Measurements from ENCODE around the gene KCTD2.

The KCTD2 gene

DNA sequence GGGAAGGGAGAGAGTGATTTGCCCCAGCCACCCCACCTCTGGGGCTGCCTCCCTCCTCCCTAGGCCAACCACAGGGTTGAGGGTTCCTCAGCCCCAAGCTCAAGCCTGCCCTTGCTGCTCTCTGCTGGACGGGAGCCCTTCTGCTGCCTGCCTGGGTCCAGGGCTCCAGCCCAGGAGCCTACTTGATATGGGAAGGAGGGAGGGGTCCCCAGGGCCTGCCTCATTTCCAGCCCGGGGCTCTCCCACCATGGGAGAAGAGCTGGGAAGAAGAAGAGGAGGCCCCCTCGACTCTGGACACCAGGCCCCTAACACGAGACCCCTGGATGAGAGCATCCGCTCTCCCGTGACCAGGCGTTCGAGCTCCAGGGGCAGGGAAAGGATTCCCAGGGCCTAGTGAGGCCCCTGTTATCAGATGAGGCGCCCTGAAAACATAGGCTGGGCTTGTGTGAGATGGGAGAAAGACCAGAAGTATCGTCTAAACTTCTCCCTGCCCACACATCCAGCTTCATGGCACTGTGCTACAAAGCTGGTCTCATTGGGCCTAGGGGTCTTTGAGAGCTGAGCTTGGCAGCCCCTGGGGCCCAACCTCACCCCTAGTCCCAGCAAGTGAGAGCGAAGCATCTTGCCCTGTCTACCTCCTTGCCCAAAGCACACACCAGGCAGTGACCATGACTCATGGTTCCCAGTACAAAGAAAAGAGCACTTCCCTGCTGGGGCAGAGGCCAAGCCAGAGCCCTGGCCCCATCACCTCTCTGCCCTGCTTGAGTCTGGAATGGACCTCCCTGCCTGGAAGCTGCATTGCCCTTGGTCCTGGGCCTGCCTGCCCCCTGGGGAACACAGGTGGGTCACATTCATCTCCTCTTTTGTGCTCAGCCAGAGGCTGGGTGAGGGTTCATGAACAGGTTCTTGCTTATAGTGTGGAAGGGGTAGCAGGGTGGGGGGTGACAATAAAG lies 41.7 kb downstream of the KCTD2 start:
- Histone ChIP-seq H3K4me1 (ENCODE audit: control insufficient read depth, low read depth, low read length) (peaks cover 25% of the 10 kb centered on the region), H2AK5ac (ENCODE audit: low read length) (peak overlapping the region; percentile 96), H3K4ac (ENCODE audit: low read depth, low read length) (peak overlapping the region; percentile 65), H2BK15ac (replicated peaks; ENCODE audit: low read depth) (no peak overlapping the region), H3K23ac (ENCODE audit: low read length) (peak overlapping the region; percentile 54), H2BK5ac (ENCODE audit: low read length) (peak overlapping the region; percentile 37), H3K36me3 (ENCODE audit: control insufficient read depth, insufficient read depth, low read length) (no peaks in the 10 kb centered on the region), H3K27me3 (ENCODE audit: insufficient read depth, low read length, poor library complexity) (no peaks in the 10 kb centered on the region), H3K79me1 (ENCODE audit: low read length) (peaks cover 24% of the 10 kb centered on the region), H4K5ac (ENCODE audit: low read length) (peak overlapping the region; percentile 50), H3K79me2 (ENCODE audit: control insufficient read depth, insufficient read depth, low read length) (peaks cover 24% of the 10 kb centered on the region), H3K27ac (ENCODE audit: low read depth, low read length) (peak overlapping the region; percentile 98), H3K56ac (ENCODE audit: low read length) (peak overlapping the region; percentile 88), H3K18ac (ENCODE audit: low read length) (peak overlapping the region; percentile 99), H3K4me3 (ENCODE audit: low read length) (peak overlapping the region; percentile 66), H4K8ac (ENCODE audit: low read depth, low read length) (no peak overlapping the region), H3K4me2 (ENCODE audit: low read length) (peak overlapping the region; percentile 38), H2BK120ac (ENCODE audit: low read depth, low read length) (peak overlapping the region; percentile 1), H3K9ac (ENCODE audit: low read length) (peak overlapping the region; percentile 81)
- peak; percentile 83 for DNase-seq
- no CpG with 5 or more reads among the region's 11 CpGs for WGBS (ENCODE audit: extremely low coverage, insufficient coverage, low lambda C conversion rate)

DNA sequence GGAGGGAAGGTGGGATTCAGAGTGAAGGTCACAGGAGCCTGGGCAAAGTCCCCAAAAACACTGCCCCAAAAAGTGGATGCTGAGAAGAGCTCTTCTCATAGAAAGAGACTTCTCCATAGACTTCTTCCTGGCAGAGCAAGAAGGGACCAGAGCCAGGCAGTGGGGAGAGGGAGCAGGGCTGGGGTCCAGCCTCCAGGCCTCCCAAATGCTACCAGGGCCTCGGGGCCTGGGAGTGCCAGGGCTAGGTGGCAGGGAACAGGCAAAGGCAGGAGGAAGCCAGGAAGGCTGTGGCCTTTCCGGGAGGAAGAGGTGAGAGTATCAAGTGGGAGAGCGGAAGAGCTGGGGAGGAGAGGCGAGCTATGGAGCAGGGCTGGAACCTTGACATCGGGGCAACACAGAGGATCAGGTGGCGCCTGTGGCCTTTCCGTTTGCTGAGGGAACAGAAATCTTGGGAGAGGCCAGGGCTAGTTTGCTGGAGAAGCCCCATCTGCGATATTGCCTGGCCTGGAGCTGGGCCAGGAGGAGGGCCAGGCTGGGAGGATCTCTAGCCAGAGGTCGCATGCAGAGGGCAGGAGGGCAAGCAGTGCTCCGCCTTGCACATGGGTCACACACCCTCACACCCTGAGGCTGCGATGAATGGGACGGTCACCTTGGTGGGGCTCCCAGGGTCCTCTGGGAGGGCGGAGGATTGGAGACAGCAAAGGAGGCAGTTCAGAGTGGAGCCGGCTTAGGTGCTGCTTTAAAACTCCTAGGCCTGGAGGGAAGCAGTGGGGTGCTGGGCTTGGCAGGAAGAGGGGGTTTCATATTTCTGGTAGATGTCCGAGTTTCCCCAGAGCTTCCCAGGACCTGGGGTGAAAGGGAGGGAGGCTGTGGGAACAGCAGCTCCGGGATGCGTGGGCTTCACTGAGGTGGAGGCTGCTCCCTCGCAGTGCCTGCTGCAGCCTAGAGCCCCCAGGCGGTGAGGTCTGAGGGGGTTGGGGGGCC lies 44.1 kb downstream of the KCTD2 start:
- no CpG with 5 or more reads among the region's 19 CpGs for WGBS (ENCODE audit: extremely low coverage, insufficient coverage, low lambda C conversion rate)
- no peak overlapping the region for H2BK15ac ChIP-seq (replicated peaks; ENCODE audit: low read depth)
- peak overlapping the region; percentile 65 for H3K9ac ChIP-seq (ENCODE audit: low read length)
- H3K4me3 ChIP-seq (ENCODE audit: low read length): no peak overlapping the region
- no peak for DNase-seq
- H3K4me1 ChIP-seq (ENCODE audit: control insufficient read depth, low read depth, low read length): peaks cover 20% of the 10 kb centered on the region
- no peak overlapping the region for H4K8ac ChIP-seq (ENCODE audit: low read depth, low read length)
- H3K36me3 ChIP-seq (ENCODE audit: control insufficient read depth, insufficient read depth, low read length): no peaks in the 10 kb centered on the region
- peaks cover 24% of the 10 kb centered on the region for H3K79me2 ChIP-seq (ENCODE audit: control insufficient read depth, insufficient read depth, low read length)
- H2BK5ac ChIP-seq (ENCODE audit: low read length): no peak overlapping the region
- no peaks in the 10 kb centered on the region for H3K27me3 ChIP-seq (ENCODE audit: insufficient read depth, low read length, poor library complexity)
- H3K4me2 ChIP-seq (ENCODE audit: low read length): peak overlapping the region; percentile 16
- no peak overlapping the region for H2BK120ac ChIP-seq (ENCODE audit: low read depth, low read length)
- no peak overlapping the region for H2AK5ac ChIP-seq (ENCODE audit: low read length)
- H3K23ac ChIP-seq (ENCODE audit: low read length): peak overlapping the region; percentile 73
- H3K4ac ChIP-seq (ENCODE audit: low read depth, low read length): no peak overlapping the region
- H3K18ac ChIP-seq (ENCODE audit: low read length): peak overlapping the region; percentile 51
- peaks cover 24% of the 10 kb centered on the region for H3K79me1 ChIP-seq (ENCODE audit: low read length)
- peak overlapping the region; percentile 72 for H3K56ac ChIP-seq (ENCODE audit: low read length)
- H3K27ac ChIP-seq (ENCODE audit: low read depth, low read length): no peak overlapping the region
- no peak overlapping the region for H4K5ac ChIP-seq (ENCODE audit: low read length)

DNA sequence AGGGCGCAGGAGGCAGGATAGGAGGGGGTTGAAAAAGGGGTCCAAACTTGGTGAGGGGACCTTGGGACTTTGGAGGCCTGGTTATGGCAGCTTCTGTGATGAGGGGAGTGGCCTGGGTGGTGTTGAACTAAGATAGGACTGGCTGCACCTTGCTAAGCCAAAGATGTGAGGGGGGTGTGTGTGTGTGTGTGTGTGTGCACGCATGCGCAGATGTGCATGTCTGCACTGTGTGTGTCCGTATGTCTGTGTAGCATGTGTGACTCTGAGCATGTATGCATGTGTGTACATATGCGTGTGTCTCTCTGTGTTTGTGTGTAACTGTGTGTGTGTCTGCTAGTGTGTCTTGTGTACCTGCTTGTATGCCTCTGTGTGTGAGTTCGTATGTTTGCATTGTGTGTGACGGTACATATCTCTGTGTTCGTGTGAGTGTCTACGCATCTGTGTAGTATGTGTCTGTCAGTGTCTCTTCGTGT lies 44.9 kb downstream of the KCTD2 start:
- Histone ChIP-seq H3K4me3 (ENCODE audit: low read length) (no peak overlapping the region), H2BK120ac (ENCODE audit: low read depth, low read length) (no peak overlapping the region), H3K27ac (ENCODE audit: low read depth, low read length) (no peak overlapping the region), H3K36me3 (ENCODE audit: control insufficient read depth, insufficient read depth, low read length) (no peaks in the 10 kb centered on the region), H4K8ac (ENCODE audit: low read depth, low read length) (no peak overlapping the region), H3K79me1 (ENCODE audit: low read length) (peaks cover 24% of the 10 kb centered on the region), H3K56ac (ENCODE audit: low read length) (peak overlapping the region; percentile 72), H3K18ac (ENCODE audit: low read length) (no peak overlapping the region), H3K4me2 (ENCODE audit: low read length) (peak overlapping the region; percentile 16), H3K4me1 (ENCODE audit: control insufficient read depth, low read depth, low read length) (peaks cover 16% of the 10 kb centered on the region), H3K4ac (ENCODE audit: low read depth, low read length) (no peak overlapping the region), H3K79me2 (ENCODE audit: control insufficient read depth, insufficient read depth, low read length) (peaks cover 24% of the 10 kb centered on the region), H3K9ac (ENCODE audit: low read length) (peak overlapping the region; percentile 65), H4K5ac (ENCODE audit: low read length) (no peak overlapping the region), H3K23ac (ENCODE audit: low read length) (peak overlapping the region; percentile 73), H2BK5ac (ENCODE audit: low read length) (peak overlapping the region; percentile 42), H2AK5ac (ENCODE audit: low read length) (peak overlapping the region; percentile 33), H3K27me3 (ENCODE audit: insufficient read depth, low read length, poor library complexity) (no peaks in the 10 kb centered on the region), H2BK15ac (replicated peaks; ENCODE audit: low read depth) (no peak overlapping the region)
- DNase-seq: no peak
- WGBS (ENCODE audit: extremely low coverage, insufficient coverage, low lambda C conversion rate): no CpG with 5 or more reads among the region's 10 CpGs

DNA sequence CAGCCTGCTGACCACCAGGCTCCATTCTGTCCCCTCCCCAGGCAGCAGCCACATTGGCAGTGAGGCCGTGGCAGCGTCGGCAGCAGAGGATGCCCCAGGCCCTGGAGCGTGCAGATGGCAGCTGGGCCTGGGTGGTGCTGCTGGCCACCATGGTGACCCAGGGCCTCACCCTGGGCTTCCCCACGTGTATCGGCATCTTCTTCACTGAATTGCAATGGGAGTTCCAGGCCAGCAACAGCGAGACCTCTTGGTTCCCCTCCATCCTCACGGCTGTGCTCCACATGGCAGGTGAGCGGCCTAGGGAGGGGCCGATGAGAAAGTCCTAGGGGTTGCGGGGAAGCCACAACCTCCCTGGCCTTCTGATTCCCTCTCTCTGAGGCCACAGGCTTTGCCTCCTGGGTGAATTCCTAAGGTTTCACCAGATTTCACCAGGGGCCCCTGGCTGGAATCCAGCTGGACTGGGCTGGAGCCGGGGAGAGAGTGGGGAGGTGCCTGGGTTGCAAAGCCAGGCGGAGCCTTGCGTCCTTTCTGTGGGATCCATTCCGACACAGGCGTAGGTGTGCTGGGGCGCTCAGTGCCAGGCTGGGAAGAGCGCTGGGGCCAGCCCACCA lies 46.6 kb downstream of the KCTD2 start:
- peaks cover 1% of the 10 kb centered on the region for H3K36me3 ChIP-seq (ENCODE audit: control insufficient read depth, insufficient read depth, low read length)
- no peak overlapping the region for H3K27ac ChIP-seq (ENCODE audit: low read depth, low read length)
- no CpG with 5 or more reads among the region's 18 CpGs for WGBS (ENCODE audit: extremely low coverage, insufficient coverage, low lambda C conversion rate)
- H4K8ac ChIP-seq (ENCODE audit: low read depth, low read length): no peak overlapping the region
- no peak overlapping the region for H2AK5ac ChIP-seq (ENCODE audit: low read length)
- H3K4me3 ChIP-seq (ENCODE audit: low read length): no peak overlapping the region
- no peaks in the 10 kb centered on the region for H3K27me3 ChIP-seq (ENCODE audit: insufficient read depth, low read length, poor library complexity)
- H3K18ac ChIP-seq (ENCODE audit: low read length): no peak overlapping the region
- DNase-seq: no peak
- H2BK15ac ChIP-seq (replicated peaks; ENCODE audit: low read depth): no peak overlapping the region
- H3K4me2 ChIP-seq (ENCODE audit: low read length): no peak overlapping the region
- no peak overlapping the region for H2BK120ac ChIP-seq (ENCODE audit: low read depth, low read length)
- peaks cover 14% of the 10 kb centered on the region for H3K4me1 ChIP-seq (ENCODE audit: control insufficient read depth, low read depth, low read length)
- peaks cover 24% of the 10 kb centered on the region for H3K79me1 ChIP-seq (ENCODE audit: low read length)
- H4K5ac ChIP-seq (ENCODE audit: low read length): no peak overlapping the region
- no peak overlapping the region for H3K23ac ChIP-seq (ENCODE audit: low read length)
- no peak overlapping the region for H3K56ac ChIP-seq (ENCODE audit: low read length)
- H3K79me2 ChIP-seq (ENCODE audit: control insufficient read depth, insufficient read depth, low read length): peaks cover 24% of the 10 kb centered on the region
- H2BK5ac ChIP-seq (ENCODE audit: low read length): no peak overlapping the region
- H3K9ac ChIP-seq (ENCODE audit: low read length): no peak overlapping the region
- no peak overlapping the region for H3K4ac ChIP-seq (ENCODE audit: low read depth, low read length)

DNA sequence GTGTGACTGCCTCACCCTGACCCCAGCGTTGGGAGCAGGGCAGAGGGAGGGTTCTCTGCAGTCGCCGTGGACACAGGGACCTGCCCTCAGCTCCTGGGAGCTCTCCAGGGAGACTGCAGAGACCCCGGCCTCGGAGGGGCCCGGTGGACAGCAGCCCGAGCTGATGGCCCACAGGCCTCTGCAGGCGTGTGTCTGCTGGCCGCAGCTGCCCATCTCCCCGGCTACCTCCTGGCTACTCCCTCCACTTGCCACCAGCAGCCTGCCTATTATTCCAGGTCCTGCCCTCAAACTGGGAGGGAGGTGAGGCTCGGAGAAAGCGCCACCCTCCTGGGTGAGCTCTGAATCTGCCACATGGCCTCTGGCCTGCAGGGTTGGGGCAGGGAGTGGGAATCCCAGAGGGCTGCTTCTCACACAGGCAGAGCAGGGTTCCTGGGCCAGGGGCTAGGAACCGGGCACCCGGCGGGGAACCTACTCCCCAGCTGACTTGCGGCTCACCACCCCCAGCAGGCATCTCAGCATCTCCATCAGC lies 47.9 kb downstream of the KCTD2 start:
- H2AK5ac ChIP-seq (ENCODE audit: low read length): no peak overlapping the region
- no peak overlapping the region for H2BK15ac ChIP-seq (replicated peaks; ENCODE audit: low read depth)
- H4K8ac ChIP-seq (ENCODE audit: low read depth, low read length): no peak overlapping the region
- H2BK120ac ChIP-seq (ENCODE audit: low read depth, low read length): no peak overlapping the region
- H3K79me2 ChIP-seq (ENCODE audit: control insufficient read depth, insufficient read depth, low read length): peaks cover 23% of the 10 kb centered on the region
- H3K4me1 ChIP-seq (ENCODE audit: control insufficient read depth, low read depth, low read length): peaks cover 14% of the 10 kb centered on the region
- DNase-seq: no peak
- no peak overlapping the region for H3K23ac ChIP-seq (ENCODE audit: low read length)
- H3K4me3 ChIP-seq (ENCODE audit: low read length): no peak overlapping the region
- no CpG with 5 or more reads among the region's 16 CpGs for WGBS (ENCODE audit: extremely low coverage, insufficient coverage, low lambda C conversion rate)
- peak overlapping the region; percentile 16 for H3K27ac ChIP-seq (ENCODE audit: low read depth, low read length)
- peaks cover 24% of the 10 kb centered on the region for H3K79me1 ChIP-seq (ENCODE audit: low read length)
- no peaks in the 10 kb centered on the region for H3K27me3 ChIP-seq (ENCODE audit: insufficient read depth, low read length, poor library complexity)
- no peak overlapping the region for H3K4me2 ChIP-seq (ENCODE audit: low read length)
- H3K56ac ChIP-seq (ENCODE audit: low read length): no peak overlapping the region
- no peak overlapping the region for H3K9ac ChIP-seq (ENCODE audit: low read length)
- H2BK5ac ChIP-seq (ENCODE audit: low read length): no peak overlapping the region
- no peak overlapping the region for H4K5ac ChIP-seq (ENCODE audit: low read length)
- H3K18ac ChIP-seq (ENCODE audit: low read length): no peak overlapping the region
- no peak overlapping the region for H3K4ac ChIP-seq (ENCODE audit: low read depth, low read length)
- H3K36me3 ChIP-seq (ENCODE audit: control insufficient read depth, insufficient read depth, low read length): peaks cover 1% of the 10 kb centered on the region
